ENCODE data around the gene COL19A1.
A peak's percentile ranks its signal among the peaks of the same experiment; 100 is the strongest.

Gene COL19A1

GRCh38 chr6:70168681-70169377 lies 302.5 kb downstream of the COL19A1 start:
- DNase-seq (ENCODE audit: low spot score): no peak

DNA sequence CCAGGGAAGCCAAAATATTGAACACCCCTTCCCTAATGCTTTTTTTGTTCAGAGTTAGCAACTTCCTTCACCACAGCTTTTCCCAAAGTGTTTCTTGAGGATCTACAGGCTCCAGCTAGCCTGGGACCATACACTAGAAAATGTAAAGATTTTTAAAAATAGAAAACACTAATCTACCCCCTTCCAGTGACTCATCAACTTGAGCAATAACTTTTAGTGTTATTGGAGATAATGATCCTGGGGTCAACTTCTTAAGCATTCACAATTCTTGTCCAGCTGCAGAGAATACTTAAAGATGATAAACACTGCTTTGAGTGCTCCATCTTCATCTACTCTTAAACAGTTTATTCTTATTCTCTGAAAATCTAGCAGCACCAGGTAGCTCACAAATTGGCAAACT lies 304.9 kb downstream of the COL19A1 start:
- DNase-seq (ENCODE audit: low spot score): no peak

GRCh38 chr6:70172252-70172651 lies 305.9 kb downstream of the COL19A1 start:
- no peak for DNase-seq (ENCODE audit: low spot score)

- DNase-seq (ENCODE audit: low spot score): no peak
These were observed 309.4 kb downstream of the COL19A1 start for GRCh38 chr6:70175770-70176169.

GRCh38 chr6:70176842-70177550 lies 310.6 kb downstream of the COL19A1 start:
- no peak for DNase-seq (ENCODE audit: low spot score)

GRCh38 chr6:70180183-70180900 lies 314.0 kb downstream of the COL19A1 start:
- no peak for DNase-seq (ENCODE audit: low spot score)

GRCh38 chr6:70180901-70181599 lies 314.7 kb downstream of the COL19A1 start:
- no peak for DNase-seq (ENCODE audit: low spot score)

DNA sequence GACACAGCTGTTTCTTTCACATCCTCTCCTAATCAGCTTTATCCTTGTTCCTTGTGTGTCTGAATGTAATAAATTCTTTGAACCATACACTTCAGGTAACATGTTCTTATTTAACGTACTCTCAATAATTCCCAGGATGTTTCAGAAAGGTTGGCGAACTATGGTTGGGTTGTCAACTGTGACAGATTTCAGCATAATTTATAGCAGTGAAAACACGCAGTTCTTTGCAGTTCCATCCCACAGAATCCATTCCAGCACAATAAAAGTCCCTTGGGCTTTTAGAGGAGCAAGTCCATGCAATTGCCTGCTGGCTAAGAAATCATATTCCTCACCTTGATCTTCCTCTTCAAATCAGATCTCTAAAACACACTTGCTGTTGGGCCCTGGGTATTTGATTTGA lies 317.2 kb downstream of the COL19A1 start:
- DNase-seq (ENCODE audit: low spot score): no peak

- no peak for DNase-seq (ENCODE audit: low spot score)
These were observed 318.4 kb downstream of the COL19A1 start for GRCh38 chr6:70184723-70185122.

GRCh38 chr6:70186461-70186860 lies 320.1 kb downstream of the COL19A1 start:
- DNase-seq (ENCODE audit: low spot score): no peak

DNA sequence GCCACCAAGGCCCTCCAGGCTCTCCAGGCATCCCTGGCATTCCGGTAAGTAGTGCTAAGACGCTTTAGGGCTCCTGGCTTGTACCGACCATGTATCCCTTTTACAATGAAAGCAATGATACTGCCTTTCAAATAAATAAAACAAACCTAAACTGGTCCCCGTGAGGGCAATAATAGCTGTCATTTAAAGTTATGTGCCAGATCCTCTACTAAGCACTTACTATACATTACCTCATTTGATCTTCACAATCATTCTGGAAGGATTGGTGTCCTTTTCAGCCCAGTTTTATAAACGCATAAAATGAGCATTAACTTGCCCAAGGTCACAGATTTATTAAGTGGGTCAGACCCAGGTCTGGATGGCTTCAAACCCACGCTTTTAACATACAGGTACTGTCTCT lies 321.8 kb downstream of the COL19A1 start:
- DNase-seq (ENCODE audit: low spot score): no peak

DNA sequence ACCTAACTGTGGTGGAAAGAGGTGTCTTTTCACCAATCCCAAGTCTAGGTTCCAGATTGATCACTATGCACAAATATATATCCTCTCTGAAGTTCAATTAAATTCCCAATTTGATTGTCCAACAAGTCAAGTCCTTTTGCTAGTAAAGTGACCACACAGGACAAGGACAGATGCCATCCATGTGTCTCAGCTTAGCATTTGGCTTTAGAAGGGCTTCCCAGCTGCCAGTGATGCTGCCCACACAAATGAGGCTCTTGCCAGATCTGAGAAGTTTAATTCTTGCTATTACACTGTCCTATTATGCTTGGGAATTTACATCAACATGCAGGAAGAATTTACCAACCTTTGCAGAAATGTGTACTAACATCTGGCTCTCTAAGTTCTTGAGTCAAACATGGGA lies 328.1 kb downstream of the COL19A1 start:
- no peak for DNase-seq (ENCODE audit: low spot score)

DNA sequence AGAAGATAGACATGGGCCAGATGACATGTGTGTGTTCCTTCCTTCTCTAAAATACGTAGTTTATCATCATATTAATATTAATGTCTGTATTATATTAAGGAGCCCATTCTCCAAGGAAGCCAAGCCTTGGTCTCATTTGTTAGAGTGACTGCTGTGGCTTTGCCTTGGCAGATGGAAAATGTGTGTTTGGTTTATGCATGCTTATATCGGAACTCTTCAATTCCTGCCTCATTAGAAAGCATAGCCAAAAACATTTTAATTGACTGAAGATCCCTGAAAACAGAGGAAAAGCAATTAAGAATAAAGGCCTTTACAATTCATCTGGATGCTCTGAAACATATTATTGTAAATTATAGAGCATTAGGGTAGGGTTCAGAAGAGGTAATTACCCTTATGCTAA lies 330.2 kb downstream of the COL19A1 start:
- no peak for DNase-seq (ENCODE audit: low spot score)

DNA sequence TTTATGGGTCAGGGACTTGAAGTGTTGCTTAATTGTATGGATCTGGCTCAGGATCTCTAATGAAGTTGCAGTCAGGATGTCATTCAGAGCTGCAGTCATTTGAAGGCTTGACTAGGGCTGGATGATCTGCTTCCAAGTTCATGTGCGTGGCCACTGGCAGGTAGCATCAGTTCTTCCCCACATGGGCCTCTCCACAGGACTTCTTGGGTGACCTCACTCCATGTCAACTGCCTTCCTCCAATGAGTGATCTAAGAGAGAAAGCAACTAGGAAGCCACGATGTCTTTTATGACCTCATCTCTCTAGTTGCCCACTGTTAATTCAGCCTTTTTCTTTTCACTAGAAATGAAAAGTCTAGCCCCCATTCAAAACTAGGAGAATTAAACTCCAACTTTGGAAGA lies 332.4 kb downstream of the COL19A1 start:
- DNase-seq (ENCODE audit: low spot score): no peak

DNA sequence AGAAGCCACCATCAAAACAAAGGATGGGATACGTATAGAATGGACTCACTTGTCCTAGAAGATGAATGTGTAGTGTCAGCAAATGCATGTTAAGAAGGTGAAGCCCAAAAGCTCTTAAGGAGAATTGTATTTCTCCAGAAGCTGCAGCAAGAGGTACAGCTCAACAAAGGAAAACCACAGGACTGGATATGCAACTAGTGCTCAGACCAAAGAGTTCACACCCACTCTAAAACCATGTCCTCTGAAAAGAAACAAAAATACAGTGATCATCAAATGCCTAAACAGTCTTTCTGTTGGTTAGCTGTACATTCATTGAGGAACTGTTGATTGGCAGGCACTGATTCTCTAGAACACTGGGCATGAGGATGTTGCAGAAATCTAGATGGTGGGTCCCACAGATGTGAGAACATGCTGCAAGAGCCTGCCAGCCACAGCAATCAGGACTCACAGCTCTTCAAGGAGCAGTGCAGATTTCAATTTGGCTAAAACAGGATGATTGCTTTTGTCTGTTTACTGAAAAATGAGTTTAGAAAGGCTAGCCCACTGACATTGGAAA lies 342.0 kb downstream of the COL19A1 start:
- no peak for DNase-seq (ENCODE audit: low spot score)

- no peak for DNase-seq (ENCODE audit: low spot score)
These were observed 344.1 kb downstream of the COL19A1 start for GRCh38 chr6:70210462-70210861.

GRCh38 chr6:70215460-70216108 lies 349.2 kb downstream of the COL19A1 start:
- DNase-seq (ENCODE audit: low spot score): no peak

GRCh38 chr6:70216767-70217166 lies 350.4 kb downstream of the COL19A1 start:
- no peak for DNase-seq (ENCODE audit: low spot score)

- no peak for DNase-seq (ENCODE audit: low spot score)
These were observed 353.7 kb downstream of the COL19A1 start for GRCh38 chr6:70219943-70220613.

- peak; percentile 57 for DNase-seq (ENCODE audit: low spot score)
These were observed 354.8 kb downstream of the COL19A1 start for GRCh38 chr6:70221025-70221714.

Data from pons (tissue), 1 donor.